ENCODE data around the gene GALK1. TPM values are rescaled to one million over a fixed set of nuclear protein-coding genes. Genes with fewer than 3 reads are reported as not detected.

GALK1 gene
- total RNA-seq, 1 experiment from 2014 or later = 35.8 TPM

DNA sequence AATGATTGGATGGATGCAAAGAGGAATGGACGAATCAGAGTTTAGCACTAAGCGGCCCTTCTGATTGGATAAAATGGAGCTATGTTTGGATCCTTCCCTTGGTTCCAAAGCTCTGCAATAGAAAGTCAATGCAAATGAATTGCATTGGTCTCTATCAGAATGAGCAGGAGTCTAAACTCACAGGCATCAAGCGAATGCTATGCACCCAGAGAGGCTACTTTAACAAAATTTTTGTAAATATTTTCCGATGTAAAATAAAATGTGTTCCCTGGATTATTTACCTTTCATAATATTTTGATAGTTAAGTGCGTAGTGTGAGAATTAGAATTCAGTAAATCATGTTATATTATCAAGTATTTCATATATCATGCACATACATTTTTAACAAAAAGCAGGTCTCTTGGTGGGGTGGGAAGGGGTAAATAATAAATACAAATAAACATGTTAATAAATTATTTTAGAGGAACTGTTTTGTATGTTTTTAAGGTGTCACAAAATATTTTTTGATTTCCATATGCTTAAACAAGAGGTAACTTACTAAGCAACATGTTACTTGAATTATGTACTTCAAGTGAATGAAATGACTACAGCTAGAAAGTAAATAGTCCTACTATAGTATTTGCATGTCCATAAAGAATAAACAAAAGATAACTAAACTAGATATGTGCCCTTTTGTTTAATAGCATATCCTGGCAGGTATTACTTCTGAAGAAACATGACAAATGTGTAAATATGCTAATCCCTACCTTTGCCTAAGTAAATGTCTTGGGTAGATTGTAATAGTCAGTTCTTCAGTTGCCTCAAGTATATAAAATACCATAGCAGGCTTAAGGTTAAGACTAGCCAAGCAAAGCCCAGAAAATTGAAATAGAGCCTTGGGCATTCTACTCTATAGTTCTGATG is 15.2 kb upstream of the GALK1 start:
- in situ Hi-C loops (cut with HindIII; ENCODE audit: low pct_unique_long_range_greater_than_20kb, low sequenced_read_pairs) (no loop called here), intact Hi-C loops (cut with micrococcal nuclease; ENCODE audit: unreplicated experiment) (no loop called here)
- BruUV-seq (replicated peaks) = no TSS peak
- no peak for DNase-seq (ENCODE audit: low read depth, low spot score)
- H3K27me3 ChIP-seq (ENCODE audit: control insufficient read depth, insufficient read depth, low read length) = no peaks in the 10 kb centered on the region
- peaks cover 42% of the 10 kb centered on the region for H3K4me1 ChIP-seq (ENCODE audit: control insufficient read depth, insufficient read depth, low read length)
- peak overlapping the region; percentile 51 to 95 for H3K4me3 ChIP-seq (ENCODE audit: low read depth in 2 of 2, low read length in 2 of 2)
- POLR2A ChIA-PET = interaction anchor here (0.5 to 1.0 kb wide), 16 partner anchors 10 to 224 kb away, joined by 3 to 10 read pairs (median 4); partner anchors contain the start of genes GALK1, SMIM5, TRIM65 and WBP2
- TF ChIP-seq REST (IDR thresholded peaks at IDR 0.05; ENCODE audit: insufficient read depth in 1 of 2, low read depth in 2 of 2, low read length in 1 of 2) (no peak), POLR2AphosphoS5 (IDR thresholded peaks at IDR 0.05; ENCODE audit: low read depth, low read length) (no peak)
- peaks cover 28% of the 10 kb centered on the region for H3K36me3 ChIP-seq (ENCODE audit: control insufficient read depth, insufficient read depth, low read length)
- H3K27ac ChIP-seq (ENCODE audit: low read length) = peak overlapping the region; percentile 85
- ATAC-seq = no peak
- H3K9me3 ChIP-seq (ENCODE audit: control insufficient read depth, insufficient read depth, low read depth, low read length) = no peaks in the 10 kb centered on the region
- CTCF ChIA-PET = interaction anchor here (0.6 to 1.0 kb wide), 7 partner anchors 16 to 97 kb away, joined by 3 to 10 read pairs (median 4); partner anchors contain the start of gene GALK1

- TF ChIP-seq TCF7L2 (IDR thresholded peaks at IDR 0.05; ENCODE audit: low read depth, low read length) = peak; percentile 79
- TF ChIP-seq, protein P1, sequence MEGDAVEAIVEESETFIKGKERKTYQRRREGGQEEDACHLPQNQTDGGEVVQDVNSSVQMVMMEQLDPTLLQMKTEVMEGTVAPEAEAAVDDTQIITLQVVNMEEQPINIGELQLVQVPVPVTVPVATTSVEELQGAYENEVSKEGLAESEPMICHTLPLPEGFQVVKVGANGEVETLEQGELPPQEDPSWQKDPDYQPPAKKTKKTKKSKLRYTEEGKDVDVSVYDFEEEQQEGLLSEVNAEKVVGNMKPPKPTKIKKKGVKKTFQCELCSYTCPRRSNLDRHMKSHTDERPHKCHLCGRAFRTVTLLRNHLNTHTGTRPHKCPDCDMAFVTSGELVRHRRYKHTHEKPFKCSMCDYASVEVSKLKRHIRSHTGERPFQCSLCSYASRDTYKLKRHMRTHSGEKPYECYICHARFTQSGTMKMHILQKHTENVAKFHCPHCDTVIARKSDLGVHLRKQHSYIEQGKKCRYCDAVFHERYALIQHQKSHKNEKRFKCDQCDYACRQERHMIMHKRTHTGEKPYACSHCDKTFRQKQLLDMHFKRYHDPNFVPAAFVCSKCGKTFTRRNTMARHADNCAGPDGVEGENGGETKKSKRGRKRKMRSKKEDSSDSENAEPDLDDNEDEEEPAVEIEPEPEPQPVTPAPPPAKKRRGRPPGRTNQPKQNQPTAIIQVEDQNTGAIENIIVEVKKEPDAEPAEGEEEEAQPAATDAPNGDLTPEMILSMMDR (IDR thresholded peaks at IDR 0.05) = peak; percentile 59; the same call in 1 of the 2 replicates
- peak; percentile 97; the same call in 1 of the 2 replicates for TF ChIP-seq SIN3A (IDR thresholded peaks at IDR 0.05; ENCODE audit: borderline replicate concordance, insufficient read depth, low read depth, low read length)
- peak; percentile 100 for TF ChIP-seq POLR2AphosphoS5 (IDR thresholded peaks at IDR 0.05; ENCODE audit: low read depth, low read length)
- TF ChIP-seq REST (IDR thresholded peaks at IDR 0.05; ENCODE audit: insufficient read depth in 1 of 2, low read depth in 2 of 2, low read length in 1 of 2) = peak in 1 of 2 experiments; percentile 41; a peak in 1 of 4 replicates
- ChIA-PET CTCF (interaction anchor here (0.6 to 1.0 kb wide), 5 partner anchors 15 to 85 kb away, joined by 3 to 10 read pairs (median 4); partner anchors contain the start of gene GALK1), POLR2A (interaction anchor here (0.6 to 1.0 kb wide), 14 partner anchors 9 to 174 kb away, joined by 3 to 10 read pairs (median 4); partner anchors contain the start of genes GALK1, SMIM5, TRIM65 and WBP2)
- H3K27ac ChIP-seq (ENCODE audit: low read length) = peak overlapping the region; percentile 92
- no peaks in the 10 kb centered on the region for H3K27me3 ChIP-seq (ENCODE audit: control insufficient read depth, insufficient read depth, low read length)
- no TSS peak for BruUV-seq (replicated peaks)
- H3K9me3 ChIP-seq (ENCODE audit: control insufficient read depth, insufficient read depth, low read depth, low read length) = no peaks in the 10 kb centered on the region
- peak; percentile 80 for ATAC-seq
- peak; percentile 97 for DNase-seq (ENCODE audit: low read depth, low spot score)
- H3K4me3 ChIP-seq (ENCODE audit: low read depth in 2 of 2, low read length in 2 of 2) = peak overlapping the region; percentile 94 to 95
- in situ Hi-C loops (cut with HindIII; ENCODE audit: low pct_unique_long_range_greater_than_20kb, low sequenced_read_pairs) (no loop called here), intact Hi-C loops (cut with micrococcal nuclease; ENCODE audit: unreplicated experiment) (no loop called here)
- H3K4me1 ChIP-seq (ENCODE audit: control insufficient read depth, insufficient read depth, low read length) = peaks cover 39% of the 10 kb centered on the region
- peaks cover 28% of the 10 kb centered on the region for H3K36me3 ChIP-seq (ENCODE audit: control insufficient read depth, insufficient read depth, low read length)
Measured at GRCh38 chr17:75779250-75779986, 14.4 kb upstream of the GALK1 start.

Data from Panc1 (cell line).